DOHH2 (cell line): ENCODE results near the gene GGA2.

Experiments used
- H3F3A ChIP-seq: fragments of 200-600 bp; sonication (generic), shearing (Covaris generic); 2 replicates; pipeline ENCODE4 v1.6.0; 2016; ENCODE audit warnings: antibody characterized with exemption, mild to moderate bottlenecking; ENCODE audit not compliant: control insufficient read depth, insufficient read depth
- H3K27ac ChIP-seq: fragments of 200-600 bp; sonication (generic); 2 replicates; pipeline ENCODE4 v1.5.1; 2014; ENCODE audit warnings: low read depth, mild to moderate bottlenecking, low read length, moderate library complexity
- H3K27me3 ChIP-seq: fragments of 200-600 bp; sonication (generic); 2 replicates; pipeline ENCODE4 v1.6.1; 2014; ENCODE audit warnings: mild to moderate bottlenecking, low read length, mixed read lengths; ENCODE audit not compliant: control insufficient read depth
- H3K36me3 ChIP-seq: fragments of 200-600 bp; sonication (generic); 2 replicates; pipeline ENCODE4 v1.6.1; 2014; ENCODE audit warnings: mild to moderate bottlenecking, low read length, moderate library complexity, mixed read lengths; ENCODE audit not compliant: control insufficient read depth
- H3K4me1 ChIP-seq: fragments of 200-600 bp; sonication (generic); 2 replicates; pipeline ENCODE4 v1.6.1; 2014; ENCODE audit warnings: mild to moderate bottlenecking, low read length, mixed read lengths; ENCODE audit not compliant: control insufficient read depth
- H3K4me2 ChIP-seq: fragments of 200-600 bp; sonication (generic); 2 replicates; pipeline ENCODE4 v1.6.0; 2014; ENCODE audit warnings: mild to moderate bottlenecking, low read length, moderate library complexity
- H3K4me3 ChIP-seq: fragments of 200-600 bp; sonication (generic); 2 replicates; pipeline ENCODE4 v1.5.1; 2014; ENCODE audit warnings: mild to moderate bottlenecking, low read length, mixed read lengths
- H3K79me2 ChIP-seq: fragments of 200-600 bp; sonication (generic); 2 replicates; pipeline ENCODE4 v1.6.1; 2014; ENCODE audit warnings: mild to moderate bottlenecking, low read length, mixed read lengths; ENCODE audit not compliant: control insufficient read depth
- H3K9me2 ChIP-seq: fragments of 200-600 bp; sonication (generic); replicated peaks from 2 replicates; pipeline ENCODE4 v1.6.1; 2014; ENCODE audit warnings: mild to moderate bottlenecking, low read length, mixed read lengths; ENCODE audit not compliant: control insufficient read depth
- H3K9me3 ChIP-seq: fragments of 200-600 bp; sonication (generic); 2 replicates; pipeline ENCODE4 v1.6.1; 2014; ENCODE audit warnings: antibody characterized with exemption, low read length, mixed read lengths; ENCODE audit not compliant: control insufficient read depth, insufficient read depth
- H4K20me1 ChIP-seq: fragments of 200-600 bp; sonication (generic); 2 replicates; pipeline ENCODE4 v1.6.0; 2014; ENCODE audit warnings: low read depth, mild to moderate bottlenecking, antibody characterized with exemption, low read length, moderate library complexity; ENCODE audit not compliant: control insufficient read depth, insufficient read depth
- EZH2phosphoT487 ChIP-seq: fragments of 200-600 bp; sonication (generic); IDR thresholded peaks from 2 replicates; pipeline ENCODE4 v1.6.1; 2017; ENCODE audit warnings: borderline replicate concordance, mild to moderate bottlenecking, antibody characterized with exemption, low read length, moderate library complexity, mixed read lengths
- TF ChIP-seq, protein P1 (sequence below): fragments of 200-600 bp; sonication (generic); IDR thresholded peaks from one replicate; pipeline ENCODE4 v1.5.1; 2014; ENCODE audit warnings: antibody characterized with exemption, mild to moderate bottlenecking, low read depth, low read length; ENCODE audit not compliant: poor library complexity, severe bottlenecking

The GGA2 gene

DNA sequence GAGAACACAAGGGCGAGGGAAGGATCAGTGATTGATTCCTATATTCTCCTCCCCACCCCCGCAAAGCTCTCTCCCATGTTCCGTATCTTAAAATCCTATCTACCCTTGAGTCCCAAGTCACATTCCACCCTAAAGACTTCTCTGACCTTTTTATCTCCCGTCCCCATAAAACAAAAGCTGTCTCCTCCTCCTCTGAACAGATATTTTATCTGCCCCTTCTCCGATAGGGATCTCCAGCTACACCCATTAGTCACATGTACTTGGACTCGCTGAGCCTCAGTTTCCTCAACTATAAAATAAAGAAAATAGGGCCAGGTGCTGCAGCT is 12.8 kb downstream of the GGA2 start:
- no peak overlapping the region for H3K27ac ChIP-seq
- H3K4me1 ChIP-seq = peaks cover 57% of the 10 kb centered on the region
- H3K27me3 ChIP-seq = no peaks in the 10 kb centered on the region
- H3K9me2 ChIP-seq = no peaks in the 10 kb centered on the region
- TF ChIP-seq EZH2phosphoT487 = no peak
- TF ChIP-seq, protein P1, sequence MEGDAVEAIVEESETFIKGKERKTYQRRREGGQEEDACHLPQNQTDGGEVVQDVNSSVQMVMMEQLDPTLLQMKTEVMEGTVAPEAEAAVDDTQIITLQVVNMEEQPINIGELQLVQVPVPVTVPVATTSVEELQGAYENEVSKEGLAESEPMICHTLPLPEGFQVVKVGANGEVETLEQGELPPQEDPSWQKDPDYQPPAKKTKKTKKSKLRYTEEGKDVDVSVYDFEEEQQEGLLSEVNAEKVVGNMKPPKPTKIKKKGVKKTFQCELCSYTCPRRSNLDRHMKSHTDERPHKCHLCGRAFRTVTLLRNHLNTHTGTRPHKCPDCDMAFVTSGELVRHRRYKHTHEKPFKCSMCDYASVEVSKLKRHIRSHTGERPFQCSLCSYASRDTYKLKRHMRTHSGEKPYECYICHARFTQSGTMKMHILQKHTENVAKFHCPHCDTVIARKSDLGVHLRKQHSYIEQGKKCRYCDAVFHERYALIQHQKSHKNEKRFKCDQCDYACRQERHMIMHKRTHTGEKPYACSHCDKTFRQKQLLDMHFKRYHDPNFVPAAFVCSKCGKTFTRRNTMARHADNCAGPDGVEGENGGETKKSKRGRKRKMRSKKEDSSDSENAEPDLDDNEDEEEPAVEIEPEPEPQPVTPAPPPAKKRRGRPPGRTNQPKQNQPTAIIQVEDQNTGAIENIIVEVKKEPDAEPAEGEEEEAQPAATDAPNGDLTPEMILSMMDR = no peak
- H3K36me3 ChIP-seq = peaks cover 100% of the 10 kb centered on the region
- H4K20me1 ChIP-seq = peaks cover 81% of the 10 kb centered on the region
- peak overlapping the region; percentile 0; the same call in 1 of the 2 replicates for H3K4me2 ChIP-seq
- peaks cover 14% of the 10 kb centered on the region for H3F3A ChIP-seq
- H3K4me3 ChIP-seq = no peak overlapping the region
- H3K9me3 ChIP-seq = no peaks in the 10 kb centered on the region
- H3K79me2 ChIP-seq = peaks cover 100% of the 10 kb centered on the region

DNA sequence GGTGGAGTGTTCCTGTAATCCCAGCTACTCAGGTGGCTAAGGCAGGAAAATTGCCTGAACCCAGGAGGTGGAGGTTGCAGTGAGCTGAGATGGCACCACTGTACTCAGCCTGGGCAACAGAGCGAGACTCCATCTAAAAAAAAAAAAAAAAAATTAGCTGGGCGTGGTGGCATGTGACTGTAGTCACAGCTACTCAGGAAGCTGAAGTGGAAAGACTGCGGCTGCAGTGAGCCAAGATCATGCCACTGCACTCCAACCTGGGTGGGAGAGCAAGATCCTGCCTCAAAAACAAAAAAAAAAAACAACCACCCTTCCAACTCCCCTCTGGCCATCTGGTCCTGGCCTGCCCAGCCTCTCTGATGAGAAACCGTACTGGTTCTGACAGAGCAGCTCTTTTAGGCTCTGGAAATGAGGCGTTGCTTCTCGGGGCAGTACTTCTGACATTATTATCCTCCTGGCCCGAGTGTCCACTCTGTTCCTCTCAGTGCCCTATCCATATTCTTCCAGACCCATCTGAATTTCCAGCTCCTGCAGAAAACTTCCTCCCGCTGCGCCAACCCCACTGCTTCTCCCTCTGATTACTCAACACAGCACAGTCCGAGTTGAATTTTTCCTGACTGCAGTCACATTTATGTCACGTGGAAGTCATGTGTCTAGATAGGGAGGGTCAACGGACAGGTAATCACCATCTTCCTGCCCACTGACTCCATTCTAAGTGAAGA is 13.3 kb downstream of the GGA2 start:
- Histone ChIP-seq H3K36me3 (peaks cover 100% of the 10 kb centered on the region), H3K9me2 (no peaks in the 10 kb centered on the region), H3K27me3 (no peaks in the 10 kb centered on the region), H3K4me3 (no peak overlapping the region), H3K4me1 (peaks cover 52% of the 10 kb centered on the region), H3K4me2 (peak overlapping the region; percentile 0; the same call in 1 of the 2 replicates), H3F3A (peaks cover 11% of the 10 kb centered on the region), H4K20me1 (peaks cover 78% of the 10 kb centered on the region), H3K9me3 (no peaks in the 10 kb centered on the region), H3K79me2 (peaks cover 100% of the 10 kb centered on the region), H3K27ac (no peak overlapping the region)
- no peak for TF ChIP-seq EZH2phosphoT487
- TF ChIP-seq, protein P1 = no peak

DNA sequence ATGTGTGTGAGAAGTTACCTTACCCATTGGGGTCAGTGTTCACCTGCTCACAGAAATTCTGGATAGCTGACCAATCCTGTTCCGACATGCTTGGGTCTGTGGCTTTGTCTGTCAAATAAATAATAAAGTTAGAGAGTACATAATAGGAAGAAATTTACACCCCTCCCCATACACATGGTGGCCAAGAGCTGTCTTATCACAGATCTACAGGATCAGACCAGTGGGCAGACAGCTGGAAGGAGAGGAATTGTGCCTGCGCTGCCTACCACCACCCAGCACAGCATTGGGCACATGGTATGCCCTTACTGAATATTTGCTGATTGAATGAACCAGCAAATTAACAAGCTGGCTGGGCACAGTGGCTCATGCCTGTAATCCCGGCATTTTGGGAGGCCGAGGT is 14.6 kb downstream of the GGA2 start:
- Histone ChIP-seq H3K27me3 (no peaks in the 10 kb centered on the region), H3K27ac (no peak overlapping the region), H3K4me2 (no peak overlapping the region), H3K79me2 (peaks cover 100% of the 10 kb centered on the region), H3K36me3 (peaks cover 100% of the 10 kb centered on the region), H3K9me2 (no peaks in the 10 kb centered on the region), H4K20me1 (peaks cover 74% of the 10 kb centered on the region), H3K4me3 (no peak overlapping the region), H3K9me3 (no peaks in the 10 kb centered on the region), H3K4me1 (peaks cover 39% of the 10 kb centered on the region), H3F3A (peaks cover 11% of the 10 kb centered on the region)
- no peak for TF ChIP-seq EZH2phosphoT487
- TF ChIP-seq, protein P1 = no peak
